OCI-LY1 (cell line): ENCODE results near the gene ADIG.

ENCODE experiments used
- H2AFZ ChIP-seq: fragments of 200-600 bp; sonication (generic), shearing (Covaris generic); 2 replicates; pipeline ENCODE4 v1.6.0; 2014; ENCODE audit warnings: antibody characterized with exemption, mild to moderate bottlenecking, low read length
- H3F3A ChIP-seq: fragments of 200-600 bp; sonication (generic), shearing (Covaris generic); 2 replicates; pipeline ENCODE4 v1.6.0; 2014; ENCODE audit warnings: mild to moderate bottlenecking, antibody characterized with exemption, low read length, moderate library complexity; ENCODE audit not compliant: insufficient read depth
- H3K27ac ChIP-seq: fragments of 200-600 bp; sonication (generic); 2 replicates; pipeline ENCODE4 v1.5.1; 2014; ENCODE audit warnings: low read length, mixed run types, mild to moderate bottlenecking, low read depth; ENCODE audit not compliant: poor library complexity, severe bottlenecking
- H3K27me3 ChIP-seq: fragments of 200-600 bp; sonication (generic); 2 replicates; pipeline ENCODE4 v1.6.0; 2014; ENCODE audit warnings: antibody characterized with exemption, mild to moderate bottlenecking, low read length, moderate library complexity; ENCODE audit not compliant: insufficient read depth
- H3K36me3 ChIP-seq: fragments of 200-600 bp; sonication (generic); 2 replicates; pipeline ENCODE4 v1.6.1; 2014; ENCODE audit warnings: mild to moderate bottlenecking, antibody characterized with exemption, low read length, moderate library complexity, mixed read lengths; ENCODE audit not compliant: insufficient read depth
- H3K4me1 ChIP-seq: fragments of 200-600 bp; sonication (generic); 2 replicates; pipeline ENCODE4 v1.5.1; 2014; ENCODE audit warnings: mild to moderate bottlenecking, low read length, moderate library complexity; ENCODE audit not compliant: insufficient read depth, severe bottlenecking
- H3K4me2 ChIP-seq: fragments of 200-600 bp; sonication (generic), shearing (Covaris generic); 2 replicates; pipeline ENCODE4 v1.6.1; 2014; ENCODE audit warnings: low read length
- H3K4me3 ChIP-seq: fragments of 200-600 bp; sonication (generic); 2 replicates; pipeline ENCODE4 v1.5.1; 2014; ENCODE audit warnings: low read length, low read depth, mild to moderate bottlenecking, mixed read lengths; ENCODE audit not compliant: poor library complexity, severe bottlenecking
- H3K79me2 ChIP-seq: fragments of 200-600 bp; shearing (Covaris generic); 2 replicates; pipeline ENCODE4 v1.6.1; 2016; ENCODE audit warnings: mixed run types, low read length, mixed read lengths; ENCODE audit not compliant: insufficient read depth
- H3K9ac ChIP-seq: fragments of 200-600 bp; sonication (generic), shearing (Covaris generic); 2 replicates; pipeline ENCODE4 v1.6.1; 2014; ENCODE audit warnings: mild to moderate bottlenecking, low read length, mixed read lengths
- H3K9me2 ChIP-seq: fragments of 200-600 bp; sonication (generic), shearing (Covaris generic); 2 replicates; pipeline ENCODE4 v1.6.1; 2014; ENCODE audit warnings: low read depth, mild to moderate bottlenecking, low read length, mixed read lengths
- H3K9me3 ChIP-seq: fragments of 200-600 bp; shearing (Covaris generic); 2 replicates; pipeline ENCODE4 v1.6.1; 2014; ENCODE audit warnings: low read length, mixed read lengths
- H4K20me1 ChIP-seq: fragments of 200-600 bp; sonication (generic), shearing (Covaris generic); 2 replicates; pipeline ENCODE4 v1.6.0; 2016; ENCODE audit warnings: mild to moderate bottlenecking, low read length; ENCODE audit not compliant: insufficient read depth
- CTCF ChIP-seq: fragments of 200-600 bp; sonication (generic), shearing (Covaris generic); IDR thresholded peaks from 2 replicates; pipeline ENCODE4 v1.5.1; 2017; ENCODE audit warnings: mild to moderate bottlenecking, antibody characterized with exemption, low read length, moderate library complexity, mixed read lengths
- EZH2 ChIP-seq: fragments of 200-600 bp; sonication (generic), shearing (Covaris generic); IDR thresholded peaks from 2 replicates; pipeline ENCODE4 v1.8.0; 2017; ENCODE audit warnings: borderline replicate concordance, mixed run types, mild to moderate bottlenecking, antibody characterized with exemption, low read length, moderate library complexity, mixed read lengths

Gene ADIG

GRCh38 chr20:38557174-38557573, 23.8 kb upstream of the ADIG start:
- no peaks in the 10 kb centered on the region for H3K9me2 ChIP-seq
- peaks cover 83% of the 10 kb centered on the region for H3K36me3 ChIP-seq

GRCh38 chr20:38558596-38559360, 22.2 kb upstream of the ADIG start:
- Histone ChIP-seq H4K20me1 (no peaks in the 10 kb centered on the region), H3K4me2 (no peak overlapping the region), H3K4me1 (no peaks in the 10 kb centered on the region), H3K27ac (no peak overlapping the region), H3K27me3 (no peaks in the 10 kb centered on the region), H2AFZ (no peak overlapping the region), H3K79me2 (no peaks in the 10 kb centered on the region), H3K9me2 (no peaks in the 10 kb centered on the region), H3K36me3 (peaks cover 74% of the 10 kb centered on the region), H3K4me3 (no peak overlapping the region), H3F3A (no peaks in the 10 kb centered on the region), H3K9me3 (no peaks in the 10 kb centered on the region), H3K9ac (no peak overlapping the region)
- TF ChIP-seq CTCF (no peak), EZH2 (no peak)

More at GRCh38 chr20:38557174-38557573, 23.8 kb upstream of the ADIG start:
- TF ChIP-seq CTCF (no peak), EZH2 (no peak)
- H3K9ac ChIP-seq, result no peak overlapping the region
- no peaks in the 10 kb centered on the region for H3K4me1 ChIP-seq
- H3K4me2 ChIP-seq, result no peak overlapping the region
- H3K27me3 ChIP-seq, result no peaks in the 10 kb centered on the region
- H3K4me3 ChIP-seq, result no peak overlapping the region
- no peak overlapping the region for H2AFZ ChIP-seq
- no peaks in the 10 kb centered on the region for H4K20me1 ChIP-seq
- no peaks in the 10 kb centered on the region for H3K79me2 ChIP-seq
- H3F3A ChIP-seq, result no peaks in the 10 kb centered on the region
- H3K27ac ChIP-seq, result no peak overlapping the region
- H3K9me3 ChIP-seq, result no peaks in the 10 kb centered on the region

GRCh38 chr20:38559764-38560163, 21.2 kb upstream of the ADIG start:
- Histone ChIP-seq H3K27ac (no peak overlapping the region), H3K9me3 (no peaks in the 10 kb centered on the region), H2AFZ (no peak overlapping the region), H3K4me3 (no peak overlapping the region), H3K9ac (no peak overlapping the region), H3K79me2 (no peaks in the 10 kb centered on the region), H3K4me1 (no peaks in the 10 kb centered on the region), H3K4me2 (no peak overlapping the region), H3K36me3 (peaks cover 64% of the 10 kb centered on the region), H3K9me2 (no peaks in the 10 kb centered on the region), H3K27me3 (no peaks in the 10 kb centered on the region), H3F3A (no peaks in the 10 kb centered on the region), H4K20me1 (no peaks in the 10 kb centered on the region)
- TF ChIP-seq EZH2 (no peak), CTCF (no peak)
